Measurements from ENCODE around the gene HCFC2.
"Not testable (repeated sequence)": the region's sequence is repeated elsewhere in the genome, so short reads cannot be mapped to it uniquely, and the experiment has no call there.

The HCFC2 gene

DNA sequence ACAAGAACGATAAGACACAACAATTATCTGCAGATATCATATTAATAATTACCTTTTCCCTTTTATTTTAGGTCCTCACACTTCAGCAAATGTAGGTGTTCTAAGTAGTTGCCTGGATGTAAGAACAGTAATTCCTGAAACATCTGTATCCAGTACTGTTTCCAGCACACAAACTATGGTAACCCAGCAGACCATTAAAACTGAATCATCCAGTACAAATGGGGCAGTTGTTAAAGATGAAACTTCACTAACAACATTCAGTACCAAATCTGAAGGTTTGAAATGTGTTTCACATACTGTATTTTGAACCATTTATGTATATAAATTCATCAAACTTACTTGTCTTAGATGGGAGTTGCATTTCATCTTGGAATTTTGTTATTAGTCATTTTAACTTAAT is 31.0 kb downstream of the HCFC2 start:
- Histone ChIP-seq H3K9me3 (ENCODE audit: control insufficient read depth, insufficient read depth, low read length) (no peaks in the 10 kb centered on the region), H3K4me3 (ENCODE audit: low read depth, low read length) (no peak overlapping the region), H3K9ac (ENCODE audit: low read depth, low read length) (no peak overlapping the region), H3K27me3 (ENCODE audit: control insufficient read depth, insufficient read depth, low read length) (no peaks in the 10 kb centered on the region), H3K36me3 (ENCODE audit: control insufficient read depth, insufficient read depth, low read length) (no peaks in the 10 kb centered on the region), H3K4me1 (ENCODE audit: control insufficient read depth, insufficient read depth, low read length) (no peaks in the 10 kb centered on the region)

- H3K27me3 ChIP-seq (ENCODE audit: control insufficient read depth, insufficient read depth, low read length), result no peaks in the 10 kb centered on the region
- no peaks in the 10 kb centered on the region for H3K4me1 ChIP-seq (ENCODE audit: control insufficient read depth, insufficient read depth, low read length)
- H3K36me3 ChIP-seq (ENCODE audit: control insufficient read depth, insufficient read depth, low read length), result no peaks in the 10 kb centered on the region
- H3K9ac ChIP-seq (ENCODE audit: low read depth, low read length), result no peak overlapping the region
- H3K9me3 ChIP-seq (ENCODE audit: control insufficient read depth, insufficient read depth, low read length), result no peaks in the 10 kb centered on the region
- no peak overlapping the region for H3K4me3 ChIP-seq (ENCODE audit: low read depth, low read length)
Observed at GRCh38 chr12:104097954-104098353, 33.6 kb downstream of the HCFC2 start.

GRCh38 chr12:104105461-104105860 is 41.1 kb downstream of the HCFC2 start:
- no peak overlapping the region for H3K9ac ChIP-seq (ENCODE audit: low read depth, low read length)
- H3K4me3 ChIP-seq (ENCODE audit: low read depth, low read length), result no peak overlapping the region
- H3K4me1 ChIP-seq (ENCODE audit: control insufficient read depth, insufficient read depth, low read length), result peaks cover 12% of the 10 kb centered on the region
- no peaks in the 10 kb centered on the region for H3K9me3 ChIP-seq (ENCODE audit: control insufficient read depth, insufficient read depth, low read length)
- H3K36me3 ChIP-seq (ENCODE audit: control insufficient read depth, insufficient read depth, low read length), result no peaks in the 10 kb centered on the region
- H3K27me3 ChIP-seq (ENCODE audit: control insufficient read depth, insufficient read depth, low read length), result no peaks in the 10 kb centered on the region

- Histone ChIP-seq H3K27me3 (ENCODE audit: control insufficient read depth, insufficient read depth, low read length) (no peaks in the 10 kb centered on the region), H3K4me1 (ENCODE audit: control insufficient read depth, insufficient read depth, low read length) (peaks cover 12% of the 10 kb centered on the region), H3K36me3 (ENCODE audit: control insufficient read depth, insufficient read depth, low read length) (no peaks in the 10 kb centered on the region), H3K9ac (ENCODE audit: low read depth, low read length) (no peak overlapping the region), H3K9me3 (ENCODE audit: control insufficient read depth, insufficient read depth, low read length) (no peaks in the 10 kb centered on the region), H3K4me3 (ENCODE audit: low read depth, low read length) (no peak overlapping the region)
Observed at GRCh38 chr12:104106965-104107364, 42.6 kb downstream of the HCFC2 start.

GRCh38 chr12:104108755-104109445 is 44.6 kb downstream of the HCFC2 start:
- H3K4me3 ChIP-seq (ENCODE audit: low read depth, low read length), result no peak overlapping the region
- H3K27me3 ChIP-seq (ENCODE audit: control insufficient read depth, insufficient read depth, low read length), result no peaks in the 10 kb centered on the region
- H3K4me1 ChIP-seq (ENCODE audit: control insufficient read depth, insufficient read depth, low read length), result peaks cover 12% of the 10 kb centered on the region
- no peaks in the 10 kb centered on the region for H3K36me3 ChIP-seq (ENCODE audit: control insufficient read depth, insufficient read depth, low read length)
- no peaks in the 10 kb centered on the region for H3K9me3 ChIP-seq (ENCODE audit: control insufficient read depth, insufficient read depth, low read length)
- no peak overlapping the region for H3K9ac ChIP-seq (ENCODE audit: low read depth, low read length)

- Histone ChIP-seq H3K4me3 (ENCODE audit: low read depth, low read length) (no peak overlapping the region), H3K9ac (ENCODE audit: low read depth, low read length) (no peak overlapping the region), H3K27me3 (ENCODE audit: control insufficient read depth, insufficient read depth, low read length) (no peaks in the 10 kb centered on the region), H3K36me3 (ENCODE audit: control insufficient read depth, insufficient read depth, low read length) (no peaks in the 10 kb centered on the region), H3K4me1 (ENCODE audit: control insufficient read depth, insufficient read depth, low read length) (peaks cover 12% of the 10 kb centered on the region), H3K9me3 (ENCODE audit: control insufficient read depth, insufficient read depth, low read length) (no peaks in the 10 kb centered on the region)
Observed at GRCh38 chr12:104109446-104110271, 45.3 kb downstream of the HCFC2 start.

GRCh38 chr12:104114834-104115586 is 50.7 kb downstream of the HCFC2 start:
- not testable (repeated sequence) for H3K4me1 ChIP-seq (ENCODE audit: control insufficient read depth, insufficient read depth, low read length); H3K9me3 ChIP-seq (ENCODE audit: control insufficient read depth, insufficient read depth, low read length); H3K36me3 ChIP-seq (ENCODE audit: control insufficient read depth, insufficient read depth, low read length); H3K4me3 ChIP-seq (ENCODE audit: low read depth, low read length); H3K9ac ChIP-seq (ENCODE audit: low read depth, low read length); H3K27me3 ChIP-seq (ENCODE audit: control insufficient read depth, insufficient read depth, low read length)

- Histone ChIP-seq H3K4me3 (ENCODE audit: low read depth, low read length) (no peak overlapping the region), H3K27me3 (ENCODE audit: control insufficient read depth, insufficient read depth, low read length) (no peaks in the 10 kb centered on the region), H3K4me1 (ENCODE audit: control insufficient read depth, insufficient read depth, low read length) (no peaks in the 10 kb centered on the region), H3K9ac (ENCODE audit: low read depth, low read length) (no peak overlapping the region), H3K9me3 (ENCODE audit: control insufficient read depth, insufficient read depth, low read length) (no peaks in the 10 kb centered on the region), H3K36me3 (ENCODE audit: control insufficient read depth, insufficient read depth, low read length) (peaks cover 4% of the 10 kb centered on the region)
Observed at GRCh38 chr12:104115587-104115975, 51.2 kb downstream of the HCFC2 start.

DNA sequence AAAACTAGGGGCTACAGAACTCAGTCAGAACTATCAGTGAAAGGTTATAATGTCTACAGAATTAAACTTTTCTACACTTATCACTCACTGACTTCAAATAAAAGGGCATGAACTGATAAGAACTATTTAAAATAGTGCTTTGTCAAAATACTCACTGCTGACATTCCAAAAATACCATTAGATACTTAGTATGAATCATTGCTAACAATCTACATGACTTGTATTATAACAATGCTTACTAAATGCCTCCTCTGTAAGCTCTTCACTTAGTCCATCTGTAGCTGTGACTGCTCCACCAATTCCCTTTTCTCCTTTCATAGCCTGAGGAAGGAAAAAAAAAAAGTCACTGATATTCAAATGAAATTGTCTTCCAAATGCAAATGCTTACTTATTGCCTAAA is 56.7 kb downstream of the HCFC2 start:
- no peak overlapping the region for H3K4me3 ChIP-seq (ENCODE audit: low read depth, low read length)
- H3K4me1 ChIP-seq (ENCODE audit: control insufficient read depth, insufficient read depth, low read length), result peaks cover 2% of the 10 kb centered on the region
- no peaks in the 10 kb centered on the region for H3K9me3 ChIP-seq (ENCODE audit: control insufficient read depth, insufficient read depth, low read length)
- H3K27me3 ChIP-seq (ENCODE audit: control insufficient read depth, insufficient read depth, low read length), result no peaks in the 10 kb centered on the region
- peaks cover 2% of the 10 kb centered on the region for H3K36me3 ChIP-seq (ENCODE audit: control insufficient read depth, insufficient read depth, low read length)
- H3K9ac ChIP-seq (ENCODE audit: low read depth, low read length), result no peak overlapping the region

DNA sequence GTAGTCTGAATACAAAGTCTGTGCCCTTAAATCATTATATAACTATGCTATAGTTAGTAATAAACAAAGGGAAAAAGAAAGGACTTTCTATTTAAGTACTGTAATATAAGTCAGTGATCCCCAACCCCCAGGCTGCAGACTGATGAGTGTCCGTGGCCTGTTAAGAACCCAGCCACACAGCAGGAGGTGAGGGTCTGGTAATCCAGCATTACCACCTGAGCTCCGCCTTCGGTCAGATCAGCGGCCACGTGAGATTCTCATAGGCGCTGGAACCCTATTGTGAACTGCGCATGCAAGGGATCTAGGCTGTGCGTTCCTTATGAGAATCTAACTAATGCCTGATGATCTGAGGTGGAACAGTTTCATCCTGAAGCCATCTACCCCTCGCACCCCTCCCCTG is 58.0 kb downstream of the HCFC2 start:
- H3K9ac ChIP-seq (ENCODE audit: low read depth, low read length), result no peak overlapping the region
- H3K4me3 ChIP-seq (ENCODE audit: low read depth, low read length), result no peak overlapping the region
- peaks cover 2% of the 10 kb centered on the region for H3K36me3 ChIP-seq (ENCODE audit: control insufficient read depth, insufficient read depth, low read length)
- H3K27me3 ChIP-seq (ENCODE audit: control insufficient read depth, insufficient read depth, low read length), result no peaks in the 10 kb centered on the region
- H3K9me3 ChIP-seq (ENCODE audit: control insufficient read depth, insufficient read depth, low read length), result no peaks in the 10 kb centered on the region
- H3K4me1 ChIP-seq (ENCODE audit: control insufficient read depth, insufficient read depth, low read length), result peaks cover 2% of the 10 kb centered on the region

DNA sequence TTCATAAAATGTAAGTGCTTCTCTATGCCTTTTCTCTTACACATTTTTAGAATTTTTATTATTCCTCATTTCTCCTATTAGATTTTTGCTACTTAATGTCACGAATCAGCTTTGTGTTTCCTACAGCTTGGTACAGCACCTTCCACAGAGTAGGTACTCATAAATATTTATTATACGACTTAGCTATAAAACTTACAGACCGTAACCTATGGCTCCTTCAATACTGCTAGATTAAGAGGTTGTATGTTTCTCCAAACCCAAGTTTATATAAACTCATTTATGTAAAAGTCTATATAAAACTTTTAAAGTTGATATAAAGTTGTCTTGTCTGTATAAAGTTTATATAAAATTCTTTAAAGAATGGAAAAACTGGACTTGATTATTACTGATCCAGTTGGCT is 62.2 kb downstream of the HCFC2 start:
- H3K9me3 ChIP-seq (ENCODE audit: control insufficient read depth, insufficient read depth, low read length), result no peaks in the 10 kb centered on the region
- H3K36me3 ChIP-seq (ENCODE audit: control insufficient read depth, insufficient read depth, low read length), result peaks cover 2% of the 10 kb centered on the region
- peaks cover 8% of the 10 kb centered on the region for H3K4me1 ChIP-seq (ENCODE audit: control insufficient read depth, insufficient read depth, low read length)
- H3K27me3 ChIP-seq (ENCODE audit: control insufficient read depth, insufficient read depth, low read length), result no peaks in the 10 kb centered on the region
- no peak overlapping the region for H3K9ac ChIP-seq (ENCODE audit: low read depth, low read length)
- H3K4me3 ChIP-seq (ENCODE audit: low read depth, low read length), result no peak overlapping the region
